Muscle layer of colon (tissue), 2 donors: Measurements from ENCODE around the gene OR8K5.

ENCODE experiments used
- H3K27ac ChIP-seq: one replicate; pipeline ENCODE4 v1.7.0; 2013; ENCODE audit warnings: low read depth, mild to moderate bottlenecking, low read length, moderate library complexity
- H3K27me3 ChIP-seq, 2 donors: one replicate each; pipeline ENCODE4 v1.7.0; 2013; ENCODE audit warnings: low read length in 2 of 2, mild to moderate bottlenecking in 2 of 2; ENCODE audit not compliant: insufficient read depth in 2 of 2, control insufficient read depth in 1 of 2
- H3K36me3 ChIP-seq: one replicate; pipeline ENCODE4 v1.7.0; 2013; ENCODE audit warnings: mild to moderate bottlenecking, low read length; ENCODE audit not compliant: insufficient read depth
- H3K4me1 ChIP-seq: one replicate; pipeline ENCODE4 v1.7.0; 2013; ENCODE audit warnings: mild to moderate bottlenecking, low read length; ENCODE audit not compliant: insufficient read depth
- H3K4me3 ChIP-seq, 2 donors: one replicate each; pipeline ENCODE4 v1.7.0; 2013; ENCODE audit warnings: low read length in 2 of 2, low read depth in 1 of 2, mild to moderate bottlenecking in 1 of 2, moderate library complexity in 1 of 2
- H3K9ac ChIP-seq: one replicate; pipeline ENCODE4 v1.7.0; 2013; ENCODE audit warnings: low read length
- H3K9me3 ChIP-seq: one replicate; pipeline ENCODE4 v1.7.0; 2013; ENCODE audit warnings: mild to moderate bottlenecking, low read length
- donor health status: abdominal sarcoma.
- donor health status: Adenocarcinoma of cecum.

The OR8K5 gene

DNA sequence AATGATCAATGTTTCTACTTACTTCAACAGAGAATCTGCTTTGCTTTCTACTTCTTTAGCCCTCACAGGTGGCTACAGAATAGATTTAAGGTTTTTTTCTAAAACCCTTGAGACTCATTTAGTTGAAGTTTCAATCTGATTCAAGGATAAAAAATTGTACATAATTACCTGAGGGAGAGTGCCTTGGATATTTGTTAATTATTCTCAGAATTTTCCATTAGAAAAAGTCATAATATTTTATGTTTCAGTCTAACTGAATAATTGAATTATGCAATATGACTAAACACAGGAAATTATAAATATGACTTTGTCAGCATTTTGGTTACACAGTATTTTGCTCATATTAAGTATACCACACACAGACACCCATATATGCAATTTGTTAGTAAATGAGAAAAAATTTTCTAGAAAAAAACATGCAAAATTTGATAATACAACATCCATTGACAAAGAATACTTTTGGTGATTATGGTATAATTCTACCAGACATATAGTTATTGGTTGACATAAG is 19.9 kb downstream of the OR8K5 start, which contains the start of gene OR8J3:
Gene OR8J3 (minus strand): TSS at position 51 of the 511 bp plus-strand sequence. CDS start 2,483 bp downstream, outside the sequence.
- Histone ChIP-seq H3K4me3 (no peak within 1 kb of the TSS), H3K36me3 (no peaks in the 10 kb centered on the region), H3K27ac (no peak within 1 kb of the TSS), H3K9ac (no peak within 1 kb of the TSS), H3K4me1 (no peaks in the 10 kb centered on the region), H3K9me3 (no peaks in the 10 kb centered on the region), H3K27me3 (no peaks in the 10 kb centered on the region)

DNA sequence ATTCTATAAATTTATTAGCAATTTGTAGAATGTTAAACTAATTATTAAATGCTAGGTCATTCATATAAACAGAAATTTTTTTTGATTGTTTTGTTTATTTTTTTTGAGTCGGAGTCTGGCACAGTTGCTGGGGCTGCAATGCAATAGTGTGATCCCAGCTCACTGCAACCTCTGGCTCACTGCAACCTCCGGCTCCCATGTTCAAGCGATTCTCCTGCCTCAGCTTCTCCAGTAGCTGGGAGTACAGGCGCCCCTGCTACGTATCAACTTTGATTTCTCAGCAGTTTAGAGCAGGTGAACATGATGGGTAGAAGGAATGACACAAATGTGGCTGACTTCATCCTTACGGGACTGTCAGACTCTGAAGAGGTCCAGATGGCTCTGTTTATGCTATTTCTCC is 38.0 kb downstream of the OR8K5 start, which contains the start of gene OR8H3:
Gene OR8H3 (plus strand): TSS at position 301 of the 400 bp plus-strand sequence. CDS start 0 bp downstream, at position 301.
- H3K27me3 ChIP-seq, result no peaks in the 10 kb centered on the region
- no peak within 1 kb of the TSS for H3K27ac ChIP-seq
- no peak within 1 kb of the TSS for H3K4me3 ChIP-seq

More for the DNA sequence above, 38.0 kb downstream of the OR8K5 start, which contains the start of gene OR8H3:
- H3K36me3 ChIP-seq, result no peaks in the 10 kb centered on the region
- H3K9me3 ChIP-seq, result no peaks in the 10 kb centered on the region
- no peaks in the 10 kb centered on the region for H3K4me1 ChIP-seq
- no peak within 1 kb of the TSS for H3K9ac ChIP-seq
